GM12878 (cell line): ENCODE measurements around the gene SVEP1. TPM values are rescaled to one million over a fixed set of nuclear protein-coding genes. Genes with fewer than 3 reads are reported as not detected.

ENCODE experiments used
- ATAC-seq: fragments of 200-7000 bp; cut with Tn5 transposase; 3 replicates; pipeline ENCODE4 v1.9.1; 2020; ENCODE audit warnings: mild to moderate bottlenecking, moderate library complexity
- BruUV-seq: library from RNA; stranded (reverse); fragments of 400-500 nt; replicated peaks from 2 replicates; lab custom pipeline; 2021; lab: Mats Ljungman, UMichigan
- CTCF ChIA-PET: fragments of 300-600 bp; sonication (Branson Sonifier 250); formaldehyde crosslinking; extraction: SDS; loops from one replicate; lab custom pipeline; 2021; ENCODE audit warnings: inconsistent platforms; lab: Yijun Ruan, JAX
- POLR2A ChIA-PET: fragments of 350-600 bp; formaldehyde crosslinking; extraction: SDS; loops from one replicate; lab custom pipeline; 2021; ENCODE audit warnings: inconsistent platforms; lab: Charles Lee
- RAD21 ChIA-PET: fragments of 300-600 bp; sonication (Branson Sonifier 250); formaldehyde crosslinking; loops from one replicate; lab custom pipeline; 2023; ENCODE audit warnings: antibody characterized with exemption; ENCODE audit not compliant: unreplicated experiment; lab: Charles Lee
- SMC1A ChIA-PET: fragments of 300-600 bp; sonication (Branson Sonifier 250); formaldehyde crosslinking; loops from one replicate; lab custom pipeline; 2023; ENCODE audit not compliant: unreplicated experiment, uncharacterized antibody; lab: Charles Lee
- DNase-seq: peaks from one replicate; pipeline ENCODE4 v3.0.0-alpha.2; 2011; ENCODE audit warnings: low read depth, low spot score
- FAIRE-seq: peaks from 3 replicates; lab custom pipeline; 2011; peaks lifted over from hg19 to GRCh38; lab: Jason Lieb, UNC
- H2AFZ ChIP-seq: 2 replicates; pipeline ENCODE4 v1.6.0; 2011; ENCODE audit warnings: low read depth, low read length, control low read depth; ENCODE audit not compliant: control insufficient read depth
- H3K27ac ChIP-seq: 2 replicates; pipeline ENCODE4 v1.5.1; 2011; ENCODE audit warnings: control low read depth; ENCODE audit not compliant: control insufficient read depth, insufficient read depth
- H3K27me3 ChIP-seq, 2 experiments: replicated peaks in 1 of 2; 2 replicates each; pipeline versions ENCODE4 v1.6.0 to v1.6.1; 2011; ENCODE audit warnings: low read length in 1 of 2; ENCODE audit not compliant: control insufficient read depth in 2 of 2, insufficient read depth in 2 of 2
- H3K36me3 ChIP-seq, 2 experiments: 2 replicates each; pipeline ENCODE4 v1.5.1; 2011; ENCODE audit warnings: low read length in 1 of 2; ENCODE audit not compliant: control insufficient read depth in 2 of 2, insufficient read depth in 2 of 2
- H3K4me1 ChIP-seq: 2 replicates; pipeline ENCODE4 v1.6.1; 2011; ENCODE audit warnings: mild to moderate bottlenecking, low read length, moderate library complexity, mixed read lengths; ENCODE audit not compliant: control insufficient read depth, insufficient read depth
- H3K4me2 ChIP-seq: 2 replicates; pipeline ENCODE4 v1.6.0; 2011; ENCODE audit warnings: control low read depth; ENCODE audit not compliant: control insufficient read depth, insufficient read depth
- H3K4me3 ChIP-seq: fragments of 200-600 bp; sonication (generic); 2 replicates; pipeline ENCODE4 v1.5.1; 2016
- H3K79me2 ChIP-seq: 2 replicates; pipeline ENCODE4 v1.6.0; 2011; ENCODE audit warnings: low read length; ENCODE audit not compliant: control insufficient read depth, insufficient read depth
- H3K9ac ChIP-seq: 2 replicates; pipeline ENCODE4 v1.8.0; 2011; ENCODE audit warnings: low read length, control low read depth, mixed read lengths; ENCODE audit not compliant: control insufficient read depth, insufficient read depth
- H3K9me3 ChIP-seq: replicated peaks from 3 replicates; pipeline ENCODE4 v1.5.1; 2011; ENCODE audit warnings: mild to moderate bottlenecking, low read length; ENCODE audit not compliant: control insufficient read depth, insufficient read depth
- H4K20me1 ChIP-seq: 2 replicates; pipeline ENCODE4 v1.6.0; 2011; ENCODE audit not compliant: control insufficient read depth, insufficient read depth
- CBX5 ChIP-seq: sonication (generic); IDR thresholded peaks from 2 replicates; pipeline ENCODE4 v1.6.1; 2016; ENCODE audit warnings: low read depth, moderate library complexity, mild to moderate bottlenecking, inconsistent platforms
- EP300 ChIP-seq, 2 experiments: fragments of 150-350 bp in 1 of 2; IDR thresholded peaks; 2 replicates each; pipeline ENCODE4 v1.6.1; 2011 to 2012; ENCODE audit warnings: low read depth in 2 of 2, low read length in 2 of 2, borderline replicate concordance in 1 of 2, improper control_type of control experiment in 1 of 2, inconsistent platforms in 1 of 2; ENCODE audit not compliant: control insufficient read depth in 1 of 2
- ESRRA ChIP-seq: IDR thresholded peaks from 2 replicates; pipeline ENCODE4 v1.6.1; 2012; ENCODE audit warnings: mild to moderate bottlenecking, low read length, improper control_type of control experiment
- FOS ChIP-seq: IDR thresholded peaks from 3 replicates; pipeline ENCODE4 v1.6.1; 2011; ENCODE audit warnings: borderline replicate concordance; ENCODE audit not compliant: insufficient read length; ENCODE audit errors: extremely low read depth
- FOXM1 ChIP-seq: IDR thresholded peaks from 2 replicates; pipeline ENCODE4 v1.6.1; 2012; ENCODE audit warnings: low read depth, mild to moderate bottlenecking, inconsistent platforms, low read length, moderate library complexity
- MYB ChIP-seq: fragments of 150-350 bp; IDR thresholded peaks from 2 replicates; pipeline ENCODE4 v1.6.1; 2014; ENCODE audit warnings: mild to moderate bottlenecking, low read depth, low read length, borderline replicate concordance
- POLR2A ChIP-seq: IDR thresholded peaks from 2 replicates; pipeline ENCODE4 v1.6.1; 2011; ENCODE audit warnings: low read depth, mild to moderate bottlenecking, low read length
- SMAD1 ChIP-seq: fragments of 450-650 bp; IDR thresholded peaks from 2 replicates; pipeline ENCODE4 v1.6.1; 2018; ENCODE audit warnings: mild to moderate bottlenecking, low read depth; ENCODE audit not compliant: partially characterized antibody
- SMAD5 ChIP-seq: IDR thresholded peaks from 2 replicates; pipeline ENCODE4 v1.6.1; 2016; ENCODE audit warnings: antibody characterized with exemption, low read depth
- TCF12 ChIP-seq: IDR thresholded peaks from 2 replicates; pipeline ENCODE4 v1.6.1; 2011; ENCODE audit warnings: low read depth, mild to moderate bottlenecking, low read length
- YBX1 ChIP-seq: fragments of 450-650 bp; IDR thresholded peaks from 2 replicates; pipeline ENCODE4 v1.6.1; 2016; ENCODE audit warnings: antibody characterized with exemption
- ZNF384 ChIP-seq: IDR thresholded peaks from 2 replicates; pipeline ENCODE4 v1.6.1; 2012; ENCODE audit warnings: low read depth, mild to moderate bottlenecking, low read length, improper control_type of control experiment, borderline replicate concordance
- ZSCAN29 ChIP-seq: fragments of 450-650 bp; IDR thresholded peaks from 2 replicates; pipeline ENCODE4 v1.6.1; 2017; ENCODE audit warnings: mild to moderate bottlenecking, moderate library complexity
- in situ Hi-C: fragments of 300-500 bp; cut with MboI; formaldehyde crosslinking; loops from 9 replicates; pipeline ENCODE4 v1.14.3; 2018; ENCODE audit warnings: mixed read lengths
- intact Hi-C: fragments of 100-400 bp; cut with micrococcal nuclease; formaldehyde crosslinking; loops from one replicate; pipeline ENCODE4 v1.14.2; 2022; ENCODE audit not compliant: unreplicated experiment
- polyA plus RNA-seq, 11 experiments: library from polyadenylated mRNA; depleted of rRNA in 4 of 11; unstranded in 6 of 11; stranded (reverse) in 5 of 11; fragments of >200 nt; fragmentation: Nextera tagmentation in 4 of 11; fragmentation: Illumina TruSeq in 1 of 11; extraction: Ambion mirVana in 4 of 11; extraction: Trizol in 1 of 11; gene quantifications; 1 replicate in 1 of 11; 2 replicates in 10 of 11; pipeline versions ENCODE4 v1.2.1 to v1.2.3, GENCODE V29; 2011 to 2016; ENCODE audit warnings: inconsistent platforms in 2 of 11, missing spikeins in 2 of 11, low read depth in 1 of 11
- total RNA-seq, 4 experiments: library from RNA; depleted of rRNA in 3 of 4; stranded (reverse); fragments of >200 nt in 3 of 4; fragmentation: Illumina TruSeq in 1 of 4; extraction: Trizol in 1 of 4; gene quantifications; 2 replicates each; pipeline versions ENCODE4 v1.2.1 to v1.2.3, GENCODE V29; 2013 to 2021
- TF ChIP-seq, protein P1 (sequence below): IDR thresholded peaks from 2 replicates; pipeline ENCODE4 v1.6.1; 2012; ENCODE audit warnings: improper control_type of control experiment, low read depth, low read length; ENCODE audit not compliant: insufficient replicate concordance
- TF ChIP-seq, protein P2 (sequence below): IDR thresholded peaks from 2 replicates; pipeline ENCODE4 v1.6.1; 2011; ENCODE audit warnings: borderline replicate concordance, low read depth, mild to moderate bottlenecking, moderate library complexity, mixed read lengths, low read length; ENCODE audit not compliant: insufficient read depth; ENCODE audit errors: extremely low read length

Gene SVEP1
- total and polyA plus RNA-seq, 10 of the 15 experiments (the other 5 are each of a cell fraction or from before 2014, with no cell fraction given), result under 0.01 to 0.05 (median 0.01) TPM; not detected in 5

DNA sequence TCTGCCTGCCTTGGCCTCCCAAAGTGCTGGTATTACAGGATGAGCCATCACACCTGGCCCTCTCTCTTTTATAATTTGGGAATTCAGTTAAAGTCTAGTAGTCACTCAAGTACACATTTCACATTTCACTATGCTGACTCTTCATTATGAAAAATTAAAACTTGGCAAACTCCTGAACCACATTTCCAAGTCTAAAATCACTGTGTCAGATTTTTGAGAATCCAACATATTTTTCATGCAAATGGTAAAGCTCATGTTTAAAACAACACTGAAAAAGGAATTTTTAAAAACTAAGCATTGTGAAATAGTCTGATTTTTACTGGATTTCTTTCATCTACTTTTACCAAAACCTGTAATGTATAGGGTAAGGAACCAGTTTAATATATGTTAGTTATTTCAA lies 92.3 kb downstream of the SVEP1 start:
- DNase-seq, result no peak
- no TSS peak for BruUV-seq
- RAD21 ChIA-PET, result no interaction called here
- in situ Hi-C loops (no loop called here), intact Hi-C loops (no loop called here)
- ATAC-seq, result no peak
- H3K4me2 ChIP-seq, result no peak overlapping the region
- H2AFZ ChIP-seq, result no peak overlapping the region
- no peak for FAIRE-seq
- CTCF ChIA-PET, result interaction anchor here (1.7 kb wide), 1 partner anchor 10 kb away, joined by 3 read pairs; no protein-coding TSS in a partner anchor
- H3K36me3 ChIP-seq, result no peaks in the 10 kb centered on the region
- no peaks in the 10 kb centered on the region for H3K27me3 ChIP-seq
- H3K9ac ChIP-seq, result no peak overlapping the region
- POLR2A ChIA-PET, result no interaction called here
- H3K4me3 ChIP-seq, result no peak overlapping the region
- no peaks in the 10 kb centered on the region for H3K9me3 ChIP-seq
- no peaks in the 10 kb centered on the region for H3K79me2 ChIP-seq
- H4K20me1 ChIP-seq, result no peaks in the 10 kb centered on the region
- no peaks in the 10 kb centered on the region for H3K4me1 ChIP-seq
- SMC1A ChIA-PET, result interaction anchor here (0.9 kb wide), 1 partner anchor 11 kb away, joined by 3 read pairs; no protein-coding TSS in a partner anchor
- TF ChIP-seq SMAD5, result no peak
- TF ChIP-seq, protein P1, sequence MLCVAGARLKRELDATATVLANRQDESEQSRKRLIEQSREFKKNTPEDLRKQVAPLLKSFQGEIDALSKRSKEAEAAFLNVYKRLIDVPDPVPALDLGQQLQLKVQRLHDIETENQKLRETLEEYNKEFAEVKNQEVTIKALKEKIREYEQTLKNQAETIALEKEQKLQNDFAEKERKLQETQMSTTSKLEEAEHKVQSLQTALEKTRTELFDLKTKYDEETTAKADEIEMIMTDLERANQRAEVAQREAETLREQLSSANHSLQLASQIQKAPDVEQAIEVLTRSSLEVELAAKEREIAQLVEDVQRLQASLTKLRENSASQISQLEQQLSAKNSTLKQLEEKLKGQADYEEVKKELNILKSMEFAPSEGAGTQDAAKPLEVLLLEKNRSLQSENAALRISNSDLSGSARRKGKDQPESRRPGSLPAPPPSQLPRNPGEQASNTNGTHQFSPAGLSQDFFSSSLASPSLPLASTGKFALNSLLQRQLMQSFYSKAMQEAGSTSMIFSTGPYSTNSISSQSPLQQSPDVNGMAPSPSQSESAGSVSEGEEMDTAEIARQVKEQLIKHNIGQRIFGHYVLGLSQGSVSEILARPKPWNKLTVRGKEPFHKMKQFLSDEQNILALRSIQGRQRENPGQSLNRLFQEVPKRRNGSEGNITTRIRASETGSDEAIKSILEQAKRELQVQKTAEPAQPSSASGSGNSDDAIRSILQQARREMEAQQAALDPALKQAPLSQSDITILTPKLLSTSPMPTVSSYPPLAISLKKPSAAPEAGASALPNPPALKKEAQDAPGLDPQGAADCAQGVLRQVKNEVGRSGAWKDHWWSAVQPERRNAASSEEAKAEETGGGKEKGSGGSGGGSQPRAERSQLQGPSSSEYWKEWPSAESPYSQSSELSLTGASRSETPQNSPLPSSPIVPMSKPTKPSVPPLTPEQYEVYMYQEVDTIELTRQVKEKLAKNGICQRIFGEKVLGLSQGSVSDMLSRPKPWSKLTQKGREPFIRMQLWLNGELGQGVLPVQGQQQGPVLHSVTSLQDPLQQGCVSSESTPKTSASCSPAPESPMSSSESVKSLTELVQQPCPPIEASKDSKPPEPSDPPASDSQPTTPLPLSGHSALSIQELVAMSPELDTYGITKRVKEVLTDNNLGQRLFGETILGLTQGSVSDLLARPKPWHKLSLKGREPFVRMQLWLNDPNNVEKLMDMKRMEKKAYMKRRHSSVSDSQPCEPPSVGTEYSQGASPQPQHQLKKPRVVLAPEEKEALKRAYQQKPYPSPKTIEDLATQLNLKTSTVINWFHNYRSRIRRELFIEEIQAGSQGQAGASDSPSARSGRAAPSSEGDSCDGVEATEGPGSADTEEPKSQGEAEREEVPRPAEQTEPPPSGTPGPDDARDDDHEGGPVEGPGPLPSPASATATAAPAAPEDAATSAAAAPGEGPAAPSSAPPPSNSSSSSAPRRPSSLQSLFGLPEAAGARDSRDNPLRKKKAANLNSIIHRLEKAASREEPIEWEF, result no peak
- TF ChIP-seq EP300 (IDR thresholded peaks at IDR 0.05; ENCODE audit: borderline replicate concordance in 1 of 2, control insufficient read depth in 1 of 2, low read depth in 2 of 2, low read length in 2 of 2), result no peak
- TF ChIP-seq YBX1, result no peak
- TF ChIP-seq SMAD1, result no peak
- TF ChIP-seq, protein P2, sequence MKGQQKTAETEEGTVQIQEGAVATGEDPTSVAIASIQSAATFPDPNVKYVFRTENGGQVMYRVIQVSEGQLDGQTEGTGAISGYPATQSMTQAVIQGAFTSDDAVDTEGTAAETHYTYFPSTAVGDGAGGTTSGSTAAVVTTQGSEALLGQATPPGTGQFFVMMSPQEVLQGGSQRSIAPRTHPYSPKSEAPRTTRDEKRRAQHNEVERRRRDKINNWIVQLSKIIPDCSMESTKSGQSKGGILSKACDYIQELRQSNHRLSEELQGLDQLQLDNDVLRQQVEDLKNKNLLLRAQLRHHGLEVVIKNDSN, result no peak
- no peak for TF ChIP-seq FOS
- no peak for TF ChIP-seq POLR2A
- TF ChIP-seq MYB, result no peak
- no peak for TF ChIP-seq ZNF384
- no peak for TF ChIP-seq TCF12
- TF ChIP-seq CBX5, result no peak
- no peak for TF ChIP-seq FOXM1
- no peak for TF ChIP-seq ESRRA
- no peak for TF ChIP-seq ZSCAN29
- H3K27ac ChIP-seq, result no peak overlapping the region
